ENCODE measurements around the gene MRPS30. TPM values are rescaled to one million over a fixed set of nuclear protein-coding genes. Genes with fewer than 3 reads are reported as not detected.
"Not testable (repeated sequence)": the region's sequence is repeated elsewhere in the genome, so short reads cannot be mapped to it uniquely, and the experiment has no call there.

Gene MRPS30
- polyA plus RNA-seq, 1 donor (not counting 4 experiments of a cell fraction or from before 2014, with no cell fraction given), result 62.1 TPM

GRCh38 chr5:44769877-44770209 lies 38.9 kb upstream of the MRPS30 start:
- H3K9me3 ChIP-seq (ENCODE audit: control insufficient read depth, low read depth, low read length), result no peaks in the 10 kb centered on the region
- no peak overlapping the region for H3K9ac ChIP-seq (ENCODE audit: control insufficient read depth, extremely low read depth, insufficient read depth, low read length)
- no peaks in the 10 kb centered on the region for H3K4me1 ChIP-seq (ENCODE audit: control insufficient read depth, extremely low read depth, insufficient read depth, low read length)
- FAIRE-seq (no peak), DNase-seq (ENCODE audit: low read depth, low spot score) (no peak)
- no peak for TF ChIP-seq EZH2 (IDR thresholded peaks at IDR 0.05; ENCODE audit: low read length)
- TF ChIP-seq, protein P1, sequence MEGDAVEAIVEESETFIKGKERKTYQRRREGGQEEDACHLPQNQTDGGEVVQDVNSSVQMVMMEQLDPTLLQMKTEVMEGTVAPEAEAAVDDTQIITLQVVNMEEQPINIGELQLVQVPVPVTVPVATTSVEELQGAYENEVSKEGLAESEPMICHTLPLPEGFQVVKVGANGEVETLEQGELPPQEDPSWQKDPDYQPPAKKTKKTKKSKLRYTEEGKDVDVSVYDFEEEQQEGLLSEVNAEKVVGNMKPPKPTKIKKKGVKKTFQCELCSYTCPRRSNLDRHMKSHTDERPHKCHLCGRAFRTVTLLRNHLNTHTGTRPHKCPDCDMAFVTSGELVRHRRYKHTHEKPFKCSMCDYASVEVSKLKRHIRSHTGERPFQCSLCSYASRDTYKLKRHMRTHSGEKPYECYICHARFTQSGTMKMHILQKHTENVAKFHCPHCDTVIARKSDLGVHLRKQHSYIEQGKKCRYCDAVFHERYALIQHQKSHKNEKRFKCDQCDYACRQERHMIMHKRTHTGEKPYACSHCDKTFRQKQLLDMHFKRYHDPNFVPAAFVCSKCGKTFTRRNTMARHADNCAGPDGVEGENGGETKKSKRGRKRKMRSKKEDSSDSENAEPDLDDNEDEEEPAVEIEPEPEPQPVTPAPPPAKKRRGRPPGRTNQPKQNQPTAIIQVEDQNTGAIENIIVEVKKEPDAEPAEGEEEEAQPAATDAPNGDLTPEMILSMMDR (optimal IDR thresholded peaks at IDR 0.05 in 1 of 3, IDR thresholded peaks at IDR 0.05 in 1 of 3, conservative IDR thresholded peaks at IDR 0.05 in 1 of 3; ENCODE audit: extremely low read depth in 1 of 3, insufficient read depth in 2 of 3, low read length in 3 of 3), result no peak
- H3K27me3 ChIP-seq (ENCODE audit: control insufficient read depth, extremely low read depth, insufficient read depth, low read length), result no peaks in the 10 kb centered on the region
- H4K20me1 ChIP-seq (ENCODE audit: control insufficient read depth, extremely low read depth, insufficient read depth, low read length), result no peaks in the 10 kb centered on the region
- no peaks in the 10 kb centered on the region for H3K79me2 ChIP-seq (ENCODE audit: control insufficient read depth, insufficient read depth, low read length)
- no peak overlapping the region for H3K4me2 ChIP-seq (ENCODE audit: control insufficient read depth, extremely low read depth, insufficient read depth, low read depth, low read length)
- H2AFZ ChIP-seq (ENCODE audit: control insufficient read depth, low read length), result no peak overlapping the region
- H3K27ac ChIP-seq (ENCODE audit: control insufficient read depth, insufficient read depth, low read length), result no peak overlapping the region
- H3K4me3 ChIP-seq (ENCODE audit: control insufficient read depth in 2 of 3, extremely low read depth in 1 of 3, insufficient read depth in 2 of 3, low read depth in 1 of 3, low read length in 3 of 3), result no peak overlapping the region
- dilution Hi-C loops (cut with MboI; ENCODE audit: extremely low pct_ligation_motif_present, low sequenced_read_pairs), result loop anchor here (25.0 kb wide), 1 partner anchor 233 kb away; no protein-coding TSS in a partner anchor
- no peaks in the 10 kb centered on the region for H3K9me1 ChIP-seq (ENCODE audit: control insufficient read depth, extremely low read depth, insufficient read depth, low read length)
- H3K36me3 ChIP-seq (ENCODE audit: control insufficient read depth in 2 of 2, extremely low read depth in 1 of 2, insufficient read depth in 2 of 2, low read length in 2 of 2), result no peaks in the 10 kb centered on the region

DNA sequence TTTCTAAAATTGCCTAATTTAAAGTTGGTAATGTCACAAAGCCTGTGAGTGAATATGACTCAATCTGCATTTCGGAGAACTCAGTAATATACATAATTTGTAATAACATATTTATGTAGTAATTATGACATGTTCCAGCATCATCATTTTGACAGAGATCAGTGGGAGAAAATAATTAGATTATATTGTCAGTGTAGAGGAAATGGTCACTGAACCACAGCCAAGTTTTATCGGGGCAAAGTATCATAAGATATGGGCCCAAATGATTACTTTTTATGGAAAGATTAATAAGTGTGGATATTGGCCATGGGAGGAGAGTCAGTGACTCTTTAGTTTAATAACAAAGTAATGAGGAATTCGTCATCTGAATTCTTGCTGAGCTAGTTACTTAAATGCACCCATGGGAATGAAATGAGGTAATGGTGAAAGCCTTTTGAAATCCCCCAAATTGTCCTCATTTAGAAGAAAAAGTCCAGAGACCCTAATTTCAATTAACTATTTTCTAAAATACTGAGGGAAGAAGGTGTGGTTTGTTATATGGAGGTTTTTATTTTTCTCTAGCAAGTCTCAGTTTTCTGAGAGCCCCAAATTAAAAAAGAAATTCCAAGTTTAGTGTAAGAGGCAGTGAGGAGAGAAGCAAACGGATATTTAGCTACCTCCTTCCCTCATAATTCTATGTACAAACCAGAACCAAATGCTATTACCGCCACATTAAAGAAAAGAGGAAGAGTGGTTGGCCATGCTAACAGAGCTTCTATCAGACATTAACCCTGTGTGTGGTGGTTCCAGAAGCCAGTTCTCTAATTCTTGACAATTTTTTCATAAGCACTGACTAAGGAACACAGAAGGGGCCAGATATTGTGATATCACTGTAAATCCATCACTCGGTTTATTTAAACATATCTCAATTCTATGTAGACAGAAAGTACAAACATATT lies 37.7 kb upstream of the MRPS30 start:
- Histone ChIP-seq H2AFZ (ENCODE audit: control insufficient read depth, low read length) (no peak overlapping the region), H3K36me3 (ENCODE audit: control insufficient read depth in 2 of 2, extremely low read depth in 1 of 2, insufficient read depth in 2 of 2, low read length in 2 of 2) (no peaks in the 10 kb centered on the region), H3K9me3 (ENCODE audit: control insufficient read depth, low read depth, low read length) (no peaks in the 10 kb centered on the region), H3K27me3 (ENCODE audit: control insufficient read depth, extremely low read depth, insufficient read depth, low read length) (no peaks in the 10 kb centered on the region), H3K4me3 (ENCODE audit: control insufficient read depth in 2 of 3, extremely low read depth in 1 of 3, insufficient read depth in 2 of 3, low read depth in 1 of 3, low read length in 3 of 3) (no peak overlapping the region), H3K4me2 (ENCODE audit: control insufficient read depth, extremely low read depth, insufficient read depth, low read depth, low read length) (no peak overlapping the region), H3K9me1 (ENCODE audit: control insufficient read depth, extremely low read depth, insufficient read depth, low read length) (no peaks in the 10 kb centered on the region), H3K27ac (ENCODE audit: control insufficient read depth, insufficient read depth, low read length) (no peak overlapping the region), H3K4me1 (ENCODE audit: control insufficient read depth, extremely low read depth, insufficient read depth, low read length) (no peaks in the 10 kb centered on the region), H3K9ac (ENCODE audit: control insufficient read depth, extremely low read depth, insufficient read depth, low read length) (no peak overlapping the region), H3K79me2 (ENCODE audit: control insufficient read depth, insufficient read depth, low read length) (no peaks in the 10 kb centered on the region), H4K20me1 (ENCODE audit: control insufficient read depth, extremely low read depth, insufficient read depth, low read length) (no peaks in the 10 kb centered on the region)
- dilution Hi-C loops (cut with MboI; ENCODE audit: extremely low pct_ligation_motif_present, low sequenced_read_pairs), result loop anchor here (25.0 kb wide), 1 partner anchor 234 kb away; no protein-coding TSS in a partner anchor
- TF ChIP-seq, protein P1 (optimal IDR thresholded peaks at IDR 0.05 in 1 of 3, IDR thresholded peaks at IDR 0.05 in 1 of 3, conservative IDR thresholded peaks at IDR 0.05 in 1 of 3; ENCODE audit: extremely low read depth in 1 of 3, insufficient read depth in 2 of 3, low read length in 3 of 3), result no peak
- no peak for TF ChIP-seq EZH2 (IDR thresholded peaks at IDR 0.05; ENCODE audit: low read length)
- no peak for FAIRE-seq
- no peak for DNase-seq (ENCODE audit: low read depth, low spot score)

- not testable (repeated sequence) for H3K79me2 ChIP-seq (ENCODE audit: control insufficient read depth, insufficient read depth, low read length); H3K27me3 ChIP-seq (ENCODE audit: control insufficient read depth, extremely low read depth, insufficient read depth, low read length); H3K9ac ChIP-seq (ENCODE audit: control insufficient read depth, extremely low read depth, insufficient read depth, low read length); H3K4me2 ChIP-seq (ENCODE audit: control insufficient read depth, extremely low read depth, insufficient read depth, low read depth, low read length); H2AFZ ChIP-seq (ENCODE audit: control insufficient read depth, low read length); DNase-seq (ENCODE audit: low read depth, low spot score); H3K4me3 ChIP-seq (ENCODE audit: control insufficient read depth in 2 of 3, extremely low read depth in 1 of 3, insufficient read depth in 2 of 3, low read depth in 1 of 3, low read length in 3 of 3); H4K20me1 ChIP-seq (ENCODE audit: control insufficient read depth, extremely low read depth, insufficient read depth, low read length); H3K36me3 ChIP-seq (ENCODE audit: control insufficient read depth in 2 of 2, extremely low read depth in 1 of 2, insufficient read depth in 2 of 2, low read length in 2 of 2); H3K27ac ChIP-seq (ENCODE audit: control insufficient read depth, insufficient read depth, low read length); H3K9me3 ChIP-seq (ENCODE audit: control insufficient read depth, low read depth, low read length); FAIRE-seq; H3K4me1 ChIP-seq (ENCODE audit: control insufficient read depth, extremely low read depth, insufficient read depth, low read length); H3K9me1 ChIP-seq (ENCODE audit: control insufficient read depth, extremely low read depth, insufficient read depth, low read length)
- dilution Hi-C loops (cut with MboI; ENCODE audit: extremely low pct_ligation_motif_present, low sequenced_read_pairs), result loop anchor here (25.0 kb wide), 1 partner anchor 235 kb away; no protein-coding TSS in a partner anchor
Measured at GRCh38 chr5:44772397-44772796, 36.4 kb upstream of the MRPS30 start.

All from keratinocyte (primary cell).